T-cell (primary cell): ENCODE measurements around the gene USP6NL. TPM values are rescaled to one million over a fixed set of nuclear protein-coding genes. Genes with fewer than 3 reads are reported as not detected.

ENCODE experiments used
- ATAC-seq, 4 experiments: fragments of 200-7000 bp in 3 of 4; fragments of 150-1000 bp in 1 of 4; cut with Tn5 transposase; replicated peaks in 1 of 4; 1 replicate in 3 of 4; 2 replicates in 1 of 4; pipeline ENCODE4 v1.10.0; 2021; ENCODE audit warnings: moderate library complexity in 3 of 4, mild to moderate bottlenecking in 2 of 4, moderate number of reproducible peaks in 1 of 4
- CTCF ChIA-PET, 2 donors: fragments of 300-600 bp; sonication (Branson Sonifier 250); formaldehyde crosslinking; loops; one replicate each; lab custom pipeline; 2022; ENCODE audit warnings: antibody characterized with exemption in 2 of 2; lab: Charles Lee
- POLR2A ChIA-PET, 2 donors: fragments of 300-600 bp; sonication (Branson Sonifier 250); formaldehyde crosslinking; loops; one replicate each; lab custom pipeline; 2022; ENCODE audit warnings: antibody characterized with exemption in 2 of 2; lab: Charles Lee
- DNase-seq, 35 experiments: peaks; one replicate each; pipeline versions ENCODE4 v3.0.0 to v3.0.0-alpha.2; 2013 to 2023
- H3K27ac ChIP-seq: one replicate; pipeline ENCODE4 v1.5.1; 2013; ENCODE audit warnings: low read length
- H3K27me3 ChIP-seq, 2 experiments: replicated peaks in 1 of 2; 1 replicate in 1 of 2; 2 replicates in 1 of 2; pipeline versions ENCODE4 v1.6.1 to v1.7.0; 2013; ENCODE audit warnings: low read length in 1 of 2, mixed read lengths in 1 of 2; ENCODE audit not compliant: control insufficient read depth in 2 of 2, insufficient read depth in 2 of 2; ENCODE audit errors: extremely low read depth in 1 of 2
- H3K36me3 ChIP-seq, 2 donors: 1 replicate in 1 of 2; 2 replicates in 1 of 2; pipeline versions ENCODE4 v1.6.1 to v1.7.0; 2013; ENCODE audit warnings: low read length in 1 of 2; ENCODE audit not compliant: control insufficient read depth in 2 of 2, insufficient read depth in 1 of 2; ENCODE audit errors: extremely low read depth in 1 of 2
- H3K4me1 ChIP-seq, 2 experiments: 1 replicate in 1 of 2; 2 replicates in 1 of 2; pipeline versions ENCODE4 v1.6.1 to v1.7.0; 2013; ENCODE audit warnings: low read length in 2 of 2, mixed read lengths in 1 of 2; ENCODE audit not compliant: insufficient read depth in 2 of 2, control insufficient read depth in 1 of 2; ENCODE audit errors: extremely low read depth in 1 of 2
- H3K4me3 ChIP-seq, 2 donors: 1 replicate in 1 of 2; 2 replicates in 1 of 2; pipeline versions ENCODE4 v1.5.1 to v1.7.0; 2013; ENCODE audit warnings: mild to moderate bottlenecking in 2 of 2, low read length in 1 of 2, moderate library complexity in 1 of 2; ENCODE audit not compliant: control insufficient read depth in 1 of 2; ENCODE audit errors: extremely low read depth in 1 of 2
- H3K9me3 ChIP-seq: 2 replicates; pipeline ENCODE4 v1.7.0; 2013
- H3K27ac Mint-ChIP-seq, 2 donors: one replicate each; pipeline ENCODE4 v1.8.0; 2020 to 2021; ENCODE audit warnings: mild to moderate bottlenecking in 2 of 2, mixed read lengths in 2 of 2
- H3K27me3 Mint-ChIP-seq, 2 donors: one replicate each; pipeline ENCODE4 v1.8.0; 2021 to 2022; ENCODE audit warnings: mixed read lengths in 2 of 2
- H3K36me3 Mint-ChIP-seq: one replicate; pipeline ENCODE4 v1.8.0; 2021; ENCODE audit warnings: mixed read lengths
- H3K4me1 Mint-ChIP-seq, 3 donors: one replicate each; pipeline ENCODE4 v1.8.0; 2020 to 2022; ENCODE audit warnings: mixed read lengths in 3 of 3, mild to moderate bottlenecking in 1 of 3
- H3K4me3 Mint-ChIP-seq, 3 donors: one replicate each; pipeline ENCODE4 v1.8.0; 2020 to 2022; ENCODE audit warnings: mild to moderate bottlenecking in 3 of 3, mixed read lengths in 3 of 3, moderate library complexity in 3 of 3
- H3K9me3 Mint-ChIP-seq, 3 donors: one replicate each; pipeline ENCODE4 v1.8.0; 2020 to 2022; ENCODE audit warnings: mixed read lengths in 3 of 3
- WGBS: methylation state at CpG from one replicate; pipeline ENCODE4 v1.1.5; 2013; ENCODE audit warnings: missing lambda C conversion rate; ENCODE audit not compliant: insufficient coverage; 5-methylcytosine and 5-hydroxymethylcytosine counted together
- total RNA-seq, 35 experiments: library from RNA in 6 of 35; stranded (reverse) in 6 of 35; fragments of 120-200 nt in 1 of 35; gene quantifications; one replicate each; pipeline versions ENCODE4 v1.2.1 to v1.2.4 and lab custom pipeline; 2013 to 2026

USP6NL gene
- total RNA-seq, 5 donors from 2014 or later (not counting 1 experiment from before 2014, with no cell fraction given) = 3.9 to 7.6 (median 4.6) TPM

GRCh38 chr10:11578802-11579255, 32.6 kb downstream of the USP6NL start:
- Histone ChIP-seq H3K27ac (no peak overlapping the region), H3K4me1 (peaks cover 0 to 2% of the 10 kb centered on the region in 2 experiments), H3K9me3 (no peaks in the 10 kb centered on the region), H3K4me3 (no peak overlapping the region), H3K36me3 (no peaks in the 10 kb centered on the region), H3K27me3 (no peaks in the 10 kb centered on the region)
- CTCF ChIA-PET = no interaction called here
- no peaks in the 10 kb centered on the region for H3K27me3 Mint-ChIP-seq
- POLR2A ChIA-PET = interaction anchor here in 1 of 2 donors (0.6 kb wide), 1 partner anchor 59 kb away, joined by 3 read pairs; no protein-coding TSS in a partner anchor
- H3K4me1 Mint-ChIP-seq = peaks cover 20 to 52% (median 30%) of the 10 kb centered on the region in 3 donors
- no peaks in the 10 kb centered on the region for H3K9me3 Mint-ChIP-seq
- H3K36me3 Mint-ChIP-seq = no peaks in the 10 kb centered on the region
- WGBS = no CpG with 5 or more reads among the region's 2 CpGs
- H3K27ac Mint-ChIP-seq = no peak overlapping the region
- DNase-seq = peak in 7 of 35 experiments; percentile 1 to 27 (median 4)
- no peak overlapping the region for H3K4me3 Mint-ChIP-seq
- ATAC-seq = peak in 1 of 4 experiments; percentile 43

DNA sequence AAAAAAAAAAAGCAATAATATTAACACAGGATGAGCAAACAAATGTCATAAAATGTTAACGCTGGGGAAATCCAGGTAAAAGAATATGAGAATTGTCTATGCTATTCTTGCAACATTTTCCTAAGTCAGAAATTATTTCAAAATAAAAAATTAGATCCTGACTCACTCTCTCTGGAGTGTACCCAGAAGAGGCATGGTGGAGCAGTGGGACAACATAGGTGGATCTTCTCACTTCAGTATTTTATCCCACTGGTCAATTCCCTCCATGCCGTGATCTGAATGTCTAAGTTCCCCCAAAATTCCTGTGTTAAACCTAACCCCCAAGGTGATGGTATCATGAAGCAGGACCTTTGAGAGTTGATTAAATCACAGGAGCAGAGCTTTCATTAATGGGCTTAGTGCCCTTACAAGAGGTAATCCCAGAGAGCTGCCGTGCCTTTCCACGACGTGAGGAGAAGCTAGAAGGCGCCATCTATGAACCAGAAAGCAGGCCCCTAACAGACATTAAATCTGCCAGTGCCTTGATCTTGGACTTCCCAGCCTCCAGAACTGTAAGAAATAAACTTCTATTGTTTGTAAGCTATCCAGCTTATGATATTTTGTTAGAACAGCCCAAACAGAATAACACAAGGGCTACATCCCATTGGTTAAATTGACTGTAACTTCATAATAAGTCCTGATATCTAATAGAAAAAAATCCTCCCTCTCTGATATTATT, 35.2 kb downstream of the USP6NL start:
- H3K27me3 ChIP-seq = no peaks in the 10 kb centered on the region
- no peaks in the 10 kb centered on the region for H3K9me3 Mint-ChIP-seq
- DNase-seq = no peak
- H3K4me3 ChIP-seq = no peak overlapping the region
- H3K9me3 ChIP-seq = no peaks in the 10 kb centered on the region
- POLR2A ChIA-PET = interaction anchor here in 1 of 2 donors (0.7 kb wide), 1 partner anchor 109 kb away, joined by 4 read pairs; no protein-coding TSS in a partner anchor
- H3K36me3 Mint-ChIP-seq = no peaks in the 10 kb centered on the region
- CTCF ChIA-PET = interaction anchor here (0.6 to 0.7 kb wide), 2 partner anchors 95 to 207 kb away, joined by 3 to 6 read pairs; no protein-coding TSS in a partner anchor
- H3K27ac Mint-ChIP-seq = no peak overlapping the region
- peaks cover 0 to 2% of the 10 kb centered on the region in 2 experiments for H3K4me1 ChIP-seq
- peaks cover 20 to 53% (median 30%) of the 10 kb centered on the region in 3 donors for H3K4me1 Mint-ChIP-seq
- H3K36me3 ChIP-seq = no peaks in the 10 kb centered on the region
- no peak overlapping the region for H3K27ac ChIP-seq
- WGBS = no CpG with 5 or more reads among the region's 6 CpGs
- ATAC-seq = no peak
- H3K27me3 Mint-ChIP-seq = no peaks in the 10 kb centered on the region
- H3K4me3 Mint-ChIP-seq = no peak overlapping the region

DNA sequence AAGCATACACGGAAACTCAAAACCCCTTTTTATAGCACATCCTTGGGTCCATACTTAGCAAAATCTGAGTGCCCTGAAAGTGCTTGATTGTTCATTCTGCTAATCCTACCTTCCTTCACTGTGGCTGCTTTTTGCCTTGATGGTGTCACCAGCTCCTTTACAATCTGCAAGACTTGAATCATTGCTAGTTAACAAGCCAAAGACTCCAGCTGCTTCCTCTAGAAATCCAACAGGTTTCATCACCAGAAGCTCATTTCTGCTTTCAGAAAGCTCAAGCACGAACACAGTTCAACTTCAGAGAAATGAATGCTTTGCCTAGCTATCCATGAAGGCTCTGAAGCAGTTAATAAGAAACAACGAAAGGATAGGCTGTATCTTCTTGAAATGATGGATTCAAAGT, 38.0 kb downstream of the USP6NL start:
- WGBS = 100% methylated on average over 2 of the region's 3 CpGs
- no peaks in the 10 kb centered on the region for H3K9me3 ChIP-seq
- peaks cover 0 to 2% of the 10 kb centered on the region in 2 experiments for H3K4me1 ChIP-seq
- H3K27me3 Mint-ChIP-seq = no peaks in the 10 kb centered on the region
- H3K36me3 Mint-ChIP-seq = peaks cover 3% of the 10 kb centered on the region
- H3K36me3 ChIP-seq = no peaks in the 10 kb centered on the region
- H3K27ac Mint-ChIP-seq = peak overlapping the region in 1 of 2 donors; percentile 10
- DNase-seq = no peak
- no peak overlapping the region for H3K4me3 Mint-ChIP-seq
- H3K9me3 Mint-ChIP-seq = no peaks in the 10 kb centered on the region
- ChIA-PET CTCF (no interaction called here), POLR2A (no interaction called here)
- H3K27ac ChIP-seq = no peak overlapping the region
- H3K4me3 ChIP-seq = no peak overlapping the region
- no peaks in the 10 kb centered on the region for H3K27me3 ChIP-seq
- no peak for ATAC-seq
- H3K4me1 Mint-ChIP-seq = peaks cover 14 to 32% (median 18%) of the 10 kb centered on the region in 3 donors

DNA sequence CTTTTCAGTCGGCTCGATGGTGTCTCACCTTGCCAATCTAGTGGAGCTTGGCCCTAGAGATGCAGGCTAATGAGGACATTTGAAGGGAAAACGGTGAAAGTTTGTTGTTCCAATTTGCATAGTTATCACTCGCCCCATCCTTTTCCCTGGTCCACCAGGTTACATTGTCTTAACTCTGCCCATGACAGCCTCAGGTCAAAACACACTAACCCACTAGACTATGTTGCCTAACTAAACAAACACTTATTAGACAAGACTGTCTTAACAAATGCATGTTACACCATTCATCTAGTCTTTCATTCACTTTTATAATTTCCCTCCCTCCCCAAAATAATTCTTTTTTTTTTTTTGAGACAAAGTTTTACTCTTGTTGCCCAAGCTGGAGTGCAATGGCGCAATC, 40.7 kb downstream of the USP6NL start:
- ChIA-PET CTCF (no interaction called here), POLR2A (no interaction called here)
- Mint-ChIP-seq H3K9me3 (no peaks in the 10 kb centered on the region), H3K36me3 (peaks cover 4% of the 10 kb centered on the region), H3K4me3 (no peak overlapping the region), H3K27ac (no peak overlapping the region), H3K4me1 (peaks cover 11 to 27% (median 15%) of the 10 kb centered on the region in 3 donors), H3K27me3 (no peaks in the 10 kb centered on the region)
- 100% methylated on average over 1 of the region's 5 CpGs for WGBS
- no peaks in the 10 kb centered on the region for H3K4me1 ChIP-seq
- no peak overlapping the region for H3K27ac ChIP-seq
- no peaks in the 10 kb centered on the region for H3K9me3 ChIP-seq
- ATAC-seq (no peak), DNase-seq (no peak)
- H3K4me3 ChIP-seq = no peak overlapping the region
- no peaks in the 10 kb centered on the region for H3K27me3 ChIP-seq
- no peaks in the 10 kb centered on the region for H3K36me3 ChIP-seq

DNA sequence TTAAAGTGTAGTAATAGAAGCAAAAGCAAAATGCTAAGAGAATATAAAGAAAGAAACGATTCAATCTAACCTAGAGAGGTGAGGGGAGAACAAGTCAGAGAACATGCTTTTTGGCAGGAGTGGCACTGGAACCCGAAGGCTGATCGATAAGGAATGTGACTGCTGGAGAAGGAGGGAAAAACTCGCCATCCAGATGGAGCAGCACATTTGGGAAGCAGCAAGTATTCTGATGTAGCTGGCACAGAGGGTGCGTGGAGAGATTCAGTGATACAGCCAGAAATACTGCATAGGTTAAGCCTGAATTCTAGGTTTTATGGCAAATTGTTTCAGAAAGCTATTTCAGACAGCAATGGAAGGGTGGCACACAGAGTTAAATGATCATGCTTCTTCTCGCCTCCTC, 42.0 kb downstream of the USP6NL start:
- H3K4me1 ChIP-seq = no peaks in the 10 kb centered on the region
- peaks cover 11 to 14% (median 12%) of the 10 kb centered on the region in 3 donors for H3K4me1 Mint-ChIP-seq
- H3K4me3 ChIP-seq = no peak overlapping the region
- H3K4me3 Mint-ChIP-seq = no peak overlapping the region
- H3K36me3 ChIP-seq = no peaks in the 10 kb centered on the region
- no peak for DNase-seq
- no peak for ATAC-seq
- H3K9me3 Mint-ChIP-seq = no peaks in the 10 kb centered on the region
- no peaks in the 10 kb centered on the region for H3K27me3 Mint-ChIP-seq
- H3K27me3 ChIP-seq = no peaks in the 10 kb centered on the region
- 87% methylated on average over 5 of the region's 6 CpGs for WGBS
- H3K36me3 Mint-ChIP-seq = peaks cover 4% of the 10 kb centered on the region
- H3K27ac ChIP-seq = no peak overlapping the region
- CTCF ChIA-PET = interaction anchor here in 1 of 2 donors (1.0 kb wide), 1 partner anchor 12 kb away, joined by 4 read pairs; no protein-coding TSS in a partner anchor
- no peaks in the 10 kb centered on the region for H3K9me3 ChIP-seq
- no peak overlapping the region for H3K27ac Mint-ChIP-seq
- POLR2A ChIA-PET = no interaction called here

DNA sequence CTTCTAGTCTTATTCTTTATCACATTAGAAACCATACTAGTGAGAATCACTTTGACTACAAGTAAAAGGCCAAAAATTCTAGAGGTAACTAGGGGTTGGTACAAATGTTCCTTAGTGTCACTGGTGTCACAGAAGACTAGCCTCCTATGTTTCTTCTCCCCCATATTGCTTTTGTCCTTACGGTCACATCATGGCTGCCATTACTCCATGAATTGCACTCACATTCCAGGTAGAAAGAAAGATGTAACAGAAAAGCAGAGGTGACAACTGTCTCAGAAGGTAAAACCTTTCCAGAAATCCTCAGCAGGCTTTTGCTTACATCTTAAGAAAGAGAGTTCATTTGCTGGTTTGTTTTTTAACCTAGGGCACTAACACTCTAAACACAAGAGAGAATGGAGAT, 42.9 kb downstream of the USP6NL start:
- no peaks in the 10 kb centered on the region for H3K4me1 ChIP-seq
- POLR2A ChIA-PET = no interaction called here
- no CpG with 5 or more reads among the region's 1 CpG for WGBS

More for the DNA sequence above, 42.9 kb downstream of the USP6NL start:
- no peaks in the 10 kb centered on the region for H3K9me3 Mint-ChIP-seq
- Histone ChIP-seq H3K4me3 (no peak overlapping the region), H3K36me3 (no peaks in the 10 kb centered on the region), H3K9me3 (no peaks in the 10 kb centered on the region), H3K27ac (no peak overlapping the region), H3K27me3 (no peaks in the 10 kb centered on the region)
- H3K36me3 Mint-ChIP-seq = peaks cover 5% of the 10 kb centered on the region
- DNase-seq = no peak
- no peak overlapping the region for H3K27ac Mint-ChIP-seq
- H3K27me3 Mint-ChIP-seq = no peaks in the 10 kb centered on the region
- CTCF ChIA-PET = interaction anchor here in 1 of 2 donors (1.0 kb wide), 1 partner anchor 11 kb away, joined by 4 read pairs; no protein-coding TSS in a partner anchor
- ATAC-seq = no peak
- H3K4me3 Mint-ChIP-seq = no peak overlapping the region
- H3K4me1 Mint-ChIP-seq = peaks cover 5 to 8% (median 7%) of the 10 kb centered on the region in 3 donors
